Liver (tissue), 9 donors: ENCODE results near the gene HBE1. TPM values are rescaled to one million over a fixed set of nuclear protein-coding genes. Genes with fewer than 3 reads are reported as not detected.
A peak's percentile ranks its signal among the peaks of the same experiment; 100 is the strongest.

Source experiments
- DNase-seq: peaks from one replicate; pipeline ENCODE4 v3.0.0-alpha.2; 2017; ENCODE audit warnings: low spot score
- H3K27ac ChIP-seq, 2 donors: one replicate each; pipeline ENCODE4 v1.7.0; 2013; ENCODE audit warnings: inconsistent platforms in 2 of 2, low read length in 2 of 2, control low read depth in 1 of 2, low read depth in 1 of 2, mild to moderate bottlenecking in 1 of 2
- H3K27me3 ChIP-seq, 4 donors: one replicate each; pipeline versions ENCODE4 v1.6.1 to v1.7.0; 2013; ENCODE audit warnings: low read length in 3 of 4, inconsistent platforms in 1 of 4, mild to moderate bottlenecking in 1 of 4, moderate library complexity in 1 of 4; ENCODE audit not compliant: control insufficient read depth in 4 of 4, insufficient read depth in 4 of 4
- H3K36me3 ChIP-seq, 4 donors: one replicate each; pipeline versions ENCODE4 v1.6.1 to v1.7.0; 2013; ENCODE audit warnings: low read length in 3 of 4, mild to moderate bottlenecking in 3 of 4, low read depth in 1 of 4, moderate library complexity in 1 of 4; ENCODE audit not compliant: control insufficient read depth in 4 of 4, insufficient read depth in 3 of 4
- H3K4me1 ChIP-seq, 4 donors: one replicate each; pipeline versions ENCODE4 v1.6.1 to v1.7.0; 2013; ENCODE audit warnings: low read length in 3 of 4, mild to moderate bottlenecking in 3 of 4, moderate library complexity in 1 of 4; ENCODE audit not compliant: control insufficient read depth in 4 of 4, insufficient read depth in 4 of 4
- H3K4me3 ChIP-seq, 3 donors: one replicate each; pipeline versions ENCODE4 v1.6.1 to v1.7.0; 2013; ENCODE audit warnings: low read length in 3 of 3, control low read depth in 1 of 3, low read depth in 1 of 3, mild to moderate bottlenecking in 1 of 3
- H3K9ac ChIP-seq, 2 donors: one replicate each; pipeline ENCODE4 v1.7.0; 2013; ENCODE audit warnings: low read length in 2 of 2, mild to moderate bottlenecking in 2 of 2, moderate library complexity in 2 of 2, control low read depth in 1 of 2, low read depth in 1 of 2
- H3K9me3 ChIP-seq, 4 donors: one replicate each; pipeline versions ENCODE4 v1.6.1 to v1.7.0; 2013; ENCODE audit warnings: low read length in 3 of 4; ENCODE audit not compliant: control insufficient read depth in 4 of 4
- EGR1 ChIP-seq, 2 donors: IDR thresholded peaks; 2 replicates each; pipeline ENCODE4 v1.6.1; 2016 to 2018; ENCODE audit warnings: antibody characterized with exemption in 2 of 2, low read depth in 2 of 2
- FOXA2 ChIP-seq: IDR thresholded peaks from 2 replicates; pipeline ENCODE4 v1.6.1; 2016; ENCODE audit warnings: antibody characterized with exemption
- GABPA ChIP-seq, 2 donors: IDR thresholded peaks in 1 of 2; conservative IDR thresholded peaks in 1 of 2; 2 replicates each; pipeline ENCODE4 v1.6.1; 2016; ENCODE audit warnings: antibody characterized with exemption in 2 of 2, mild to moderate bottlenecking in 1 of 2, moderate library complexity in 1 of 2
- HNF4A ChIP-seq, 2 donors: conservative IDR thresholded peaks; 2 replicates each; pipeline ENCODE4 v1.6.1; 2016; ENCODE audit warnings: antibody characterized with exemption in 2 of 2, mild to moderate bottlenecking in 2 of 2
- NR2F2 ChIP-seq: IDR thresholded peaks from 2 replicates; pipeline ENCODE4 v1.6.1; 2016; ENCODE audit warnings: antibody characterized with exemption
- RAD21 ChIP-seq, 2 donors: IDR thresholded peaks; 2 replicates each; pipeline ENCODE4 v1.6.1; 2016; ENCODE audit warnings: antibody characterized with exemption in 2 of 2, mild to moderate bottlenecking in 2 of 2
- SP1 ChIP-seq: IDR thresholded peaks from 2 replicates; pipeline ENCODE4 v1.6.1; 2018; ENCODE audit warnings: antibody characterized with exemption, mild to moderate bottlenecking
- YY1 ChIP-seq: IDR thresholded peaks from 2 replicates; pipeline ENCODE4 v1.6.1; 2016; ENCODE audit warnings: antibody characterized with exemption, mild to moderate bottlenecking
- WGBS: extraction: QIAGEN DNeasy Blood & Tissue Kit; methylation state at CpG from one replicate; pipeline ENCODE4 v1.1.7; 2013; 5-methylcytosine and 5-hydroxymethylcytosine counted together
- polyA plus RNA-seq, 2 donors: library from polyadenylated mRNA; stranded (reverse) in 1 of 2; unstranded in 1 of 2; fragments of 200-250 nt in 1 of 2; fragments of >200 nt in 1 of 2; fragmentation: Nextera tagmentation in 1 of 2; extraction: Ambion mirVana in 1 of 2; gene quantifications; one replicate each; pipeline versions ENCODE4 v1.2.1 to v1.2.3, GENCODE V29; 2013 to 2015
- total RNA-seq, 2 donors: library from RNA; depleted of rRNA; stranded (reverse); fragments of >200 nt; gene quantifications; one replicate each; pipeline ENCODE4 v1.2.3, GENCODE V29; 2014
- TF ChIP-seq, protein P1 (sequence below): IDR thresholded peaks from 2 replicates; pipeline ENCODE4 v1.6.1; 2016; ENCODE audit warnings: antibody characterized with exemption
- TF ChIP-seq, protein P2 (sequence below): fragments of 150-350 bp; IDR thresholded peaks from 2 replicates; pipeline ENCODE4 v1.5.1; 2017; ENCODE audit warnings: improper control_type of control experiment, low read depth, low read length; ENCODE audit not compliant: missing input control
- TF ChIP-seq, protein P3 (sequence below): IDR thresholded peaks from 2 replicates; pipeline ENCODE4 v1.6.1; 2016; ENCODE audit warnings: antibody characterized with exemption
- TF ChIP-seq, protein P4 (sequence below): IDR thresholded peaks from 2 replicates; pipeline ENCODE4 v1.6.1; 2016; ENCODE audit warnings: antibody characterized with exemption, mild to moderate bottlenecking
- TF ChIP-seq, protein P5 (sequence below): IDR thresholded peaks from 2 replicates; pipeline ENCODE4 v1.6.1; 2016; ENCODE audit warnings: antibody characterized with exemption
- donor health status: healthy.
- donor health status: healthy.
- donor health status: healthy.
- donor health status: healthy.
- donor health status: healthy.

HBE1 gene
- total and polyA plus RNA-seq, 4 donors = 82.7 TPM; not detected in 3

DNA sequence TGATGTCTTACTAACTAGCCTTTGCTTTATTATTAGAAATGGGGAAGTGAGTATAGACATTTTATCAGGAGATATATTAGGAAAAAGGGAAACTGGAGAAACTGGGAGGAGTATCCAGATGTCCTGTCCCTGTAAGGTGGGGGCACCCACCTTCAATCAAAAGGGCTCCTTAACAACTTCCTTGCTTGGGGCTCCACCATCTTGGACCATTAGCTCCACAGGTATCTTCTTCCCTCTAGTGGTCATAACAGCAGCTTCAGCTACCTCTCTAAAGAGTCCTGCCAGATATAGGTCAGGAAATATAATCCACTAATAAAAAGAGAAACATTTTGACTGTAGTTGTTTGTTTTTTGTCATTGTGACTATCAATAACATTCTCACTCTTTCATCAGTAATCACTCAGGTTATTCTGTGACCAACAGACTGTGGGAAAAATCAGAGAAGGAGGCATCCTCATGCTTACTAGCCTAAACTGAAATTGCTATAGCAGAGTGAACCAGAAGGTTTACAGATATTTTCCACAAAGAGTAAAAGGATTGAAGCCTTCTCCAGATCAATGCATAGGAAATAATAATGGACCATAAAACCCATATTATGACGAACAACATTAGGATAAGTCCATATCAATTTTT lies 21.6 kb upstream of the HBE1 start:
- DNase-seq = no peak
- no peak overlapping the region for H3K4me3 ChIP-seq
- no peaks in the 10 kb centered on the region for H3K36me3 ChIP-seq
- H3K27me3 ChIP-seq = no peaks in the 10 kb centered on the region
- 81% methylated on average over 1 of the region's 1 CpG for WGBS
- H3K9ac ChIP-seq = no peak overlapping the region
- no peak for TF ChIP-seq NR2F2
- TF ChIP-seq, protein P1, sequence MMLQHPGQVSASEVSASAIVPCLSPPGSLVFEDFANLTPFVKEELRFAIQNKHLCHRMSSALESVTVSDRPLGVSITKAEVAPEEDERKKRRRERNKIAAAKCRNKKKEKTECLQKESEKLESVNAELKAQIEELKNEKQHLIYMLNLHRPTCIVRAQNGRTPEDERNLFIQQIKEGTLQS = no peak
- peak; percentile 41 to 51 for TF ChIP-seq RAD21 (IDR thresholded peaks at IDR 0.05)
- TF ChIP-seq, protein P2, sequence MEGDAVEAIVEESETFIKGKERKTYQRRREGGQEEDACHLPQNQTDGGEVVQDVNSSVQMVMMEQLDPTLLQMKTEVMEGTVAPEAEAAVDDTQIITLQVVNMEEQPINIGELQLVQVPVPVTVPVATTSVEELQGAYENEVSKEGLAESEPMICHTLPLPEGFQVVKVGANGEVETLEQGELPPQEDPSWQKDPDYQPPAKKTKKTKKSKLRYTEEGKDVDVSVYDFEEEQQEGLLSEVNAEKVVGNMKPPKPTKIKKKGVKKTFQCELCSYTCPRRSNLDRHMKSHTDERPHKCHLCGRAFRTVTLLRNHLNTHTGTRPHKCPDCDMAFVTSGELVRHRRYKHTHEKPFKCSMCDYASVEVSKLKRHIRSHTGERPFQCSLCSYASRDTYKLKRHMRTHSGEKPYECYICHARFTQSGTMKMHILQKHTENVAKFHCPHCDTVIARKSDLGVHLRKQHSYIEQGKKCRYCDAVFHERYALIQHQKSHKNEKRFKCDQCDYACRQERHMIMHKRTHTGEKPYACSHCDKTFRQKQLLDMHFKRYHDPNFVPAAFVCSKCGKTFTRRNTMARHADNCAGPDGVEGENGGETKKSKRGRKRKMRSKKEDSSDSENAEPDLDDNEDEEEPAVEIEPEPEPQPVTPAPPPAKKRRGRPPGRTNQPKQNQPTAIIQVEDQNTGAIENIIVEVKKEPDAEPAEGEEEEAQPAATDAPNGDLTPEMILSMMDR = peak; percentile 31
- no peak for TF ChIP-seq FOXA2
- no peaks in the 10 kb centered on the region for H3K4me1 ChIP-seq
- no peak overlapping the region for H3K27ac ChIP-seq
- H3K9me3 ChIP-seq = no peaks in the 10 kb centered on the region

DNA sequence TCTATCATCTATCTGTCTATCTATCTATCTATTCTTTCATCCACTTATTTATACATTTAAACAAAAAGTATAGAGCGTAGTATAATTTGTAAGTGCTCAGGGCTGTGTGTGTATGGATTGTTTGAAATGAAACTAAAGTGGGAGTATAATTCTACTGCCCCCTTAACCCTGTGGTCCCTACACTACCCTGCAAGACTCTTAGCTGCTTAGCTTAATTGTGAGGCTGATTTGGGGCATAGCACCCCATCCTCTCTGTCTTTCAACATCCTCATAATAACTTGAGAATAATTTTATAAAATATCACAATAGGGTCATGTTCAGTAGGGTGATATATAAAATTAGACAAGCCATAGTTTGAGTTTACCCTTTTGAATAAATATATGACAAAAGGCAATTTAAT lies 20.4 kb upstream of the HBE1 start:
- Histone ChIP-seq H3K9ac (no peak overlapping the region), H3K27me3 (no peaks in the 10 kb centered on the region), H3K9me3 (no peaks in the 10 kb centered on the region), H3K27ac (no peak overlapping the region), H3K4me1 (no peaks in the 10 kb centered on the region), H3K36me3 (no peaks in the 10 kb centered on the region), H3K4me3 (no peak overlapping the region)
- TF ChIP-seq HNF4A (conservative IDR thresholded peaks at IDR 0.05) (no peak), YY1 (no peak), EGR1 (IDR thresholded peaks at IDR 0.05; ENCODE audit: low read depth in 2 of 2) (no peak), GABPA (IDR thresholded peaks at IDR 0.05 in 1 of 2, conservative IDR thresholded peaks at IDR 0.05 in 1 of 2) (no peak), FOXA2 (no peak), SP1 (no peak)
- TF ChIP-seq, protein P3, sequence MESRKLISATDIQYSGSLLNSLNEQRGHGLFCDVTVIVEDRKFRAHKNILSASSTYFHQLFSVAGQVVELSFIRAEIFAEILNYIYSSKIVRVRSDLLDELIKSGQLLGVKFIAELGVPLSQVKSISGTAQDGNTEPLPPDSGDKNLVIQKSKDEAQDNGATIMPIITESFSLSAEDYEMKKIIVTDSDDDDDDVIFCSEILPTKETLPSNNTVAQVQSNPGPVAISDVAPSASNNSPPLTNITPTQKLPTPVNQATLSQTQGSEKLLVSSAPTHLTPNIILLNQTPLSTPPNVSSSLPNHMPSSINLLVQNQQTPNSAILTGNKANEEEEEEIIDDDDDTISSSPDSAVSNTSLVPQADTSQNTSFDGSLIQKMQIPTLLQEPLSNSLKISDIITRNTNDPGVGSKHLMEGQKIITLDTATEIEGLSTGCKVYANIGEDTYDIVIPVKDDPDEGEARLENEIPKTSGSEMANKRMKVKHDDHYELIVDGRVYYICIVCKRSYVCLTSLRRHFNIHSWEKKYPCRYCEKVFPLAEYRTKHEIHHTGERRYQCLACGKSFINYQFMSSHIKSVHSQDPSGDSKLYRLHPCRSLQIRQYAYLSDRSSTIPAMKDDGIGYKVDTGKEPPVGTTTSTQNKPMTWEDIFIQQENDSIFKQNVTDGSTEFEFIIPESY = no peak
- TF ChIP-seq, protein P4, sequence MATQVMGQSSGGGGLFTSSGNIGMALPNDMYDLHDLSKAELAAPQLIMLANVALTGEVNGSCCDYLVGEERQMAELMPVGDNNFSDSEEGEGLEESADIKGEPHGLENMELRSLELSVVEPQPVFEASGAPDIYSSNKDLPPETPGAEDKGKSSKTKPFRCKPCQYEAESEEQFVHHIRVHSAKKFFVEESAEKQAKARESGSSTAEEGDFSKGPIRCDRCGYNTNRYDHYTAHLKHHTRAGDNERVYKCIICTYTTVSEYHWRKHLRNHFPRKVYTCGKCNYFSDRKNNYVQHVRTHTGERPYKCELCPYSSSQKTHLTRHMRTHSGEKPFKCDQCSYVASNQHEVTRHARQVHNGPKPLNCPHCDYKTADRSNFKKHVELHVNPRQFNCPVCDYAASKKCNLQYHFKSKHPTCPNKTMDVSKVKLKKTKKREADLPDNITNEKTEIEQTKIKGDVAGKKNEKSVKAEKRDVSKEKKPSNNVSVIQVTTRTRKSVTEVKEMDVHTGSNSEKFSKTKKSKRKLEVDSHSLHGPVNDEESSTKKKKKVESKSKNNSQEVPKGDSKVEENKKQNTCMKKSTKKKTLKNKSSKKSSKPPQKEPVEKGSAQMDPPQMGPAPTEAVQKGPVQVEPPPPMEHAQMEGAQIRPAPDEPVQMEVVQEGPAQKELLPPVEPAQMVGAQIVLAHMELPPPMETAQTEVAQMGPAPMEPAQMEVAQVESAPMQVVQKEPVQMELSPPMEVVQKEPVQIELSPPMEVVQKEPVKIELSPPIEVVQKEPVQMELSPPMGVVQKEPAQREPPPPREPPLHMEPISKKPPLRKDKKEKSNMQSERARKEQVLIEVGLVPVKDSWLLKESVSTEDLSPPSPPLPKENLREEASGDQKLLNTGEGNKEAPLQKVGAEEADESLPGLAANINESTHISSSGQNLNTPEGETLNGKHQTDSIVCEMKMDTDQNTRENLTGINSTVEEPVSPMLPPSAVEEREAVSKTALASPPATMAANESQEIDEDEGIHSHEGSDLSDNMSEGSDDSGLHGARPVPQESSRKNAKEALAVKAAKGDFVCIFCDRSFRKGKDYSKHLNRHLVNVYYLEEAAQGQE = no peak
- TF ChIP-seq, protein P1 = no peak
- TF ChIP-seq, protein P5, sequence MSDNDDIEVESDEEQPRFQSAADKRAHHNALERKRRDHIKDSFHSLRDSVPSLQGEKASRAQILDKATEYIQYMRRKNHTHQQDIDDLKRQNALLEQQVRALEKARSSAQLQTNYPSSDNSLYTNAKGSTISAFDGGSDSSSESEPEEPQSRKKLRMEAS = no peak
- no peak for DNase-seq
- 94% methylated on average over 1 of the region's 1 CpG for WGBS
